BJ (cell line): Measurements from ENCODE around the gene CPS1. TPM values are rescaled to one million over a fixed set of nuclear protein-coding genes. Genes with fewer than 3 reads are reported as not detected.

Experiments used
- CTCF ChIA-PET: fragments of 350-600 bp; formaldehyde crosslinking; extraction: SDS; loops from one replicate; lab custom pipeline; 2021; ENCODE audit warnings: antibody characterized with exemption, inconsistent platforms; lab: Yijun Ruan, JAX
- POLR2A ChIA-PET: fragments of 300-600 bp; sonication (Branson Sonifier 250); formaldehyde crosslinking; extraction: SDS; loops from one replicate; lab custom pipeline; 2021; ENCODE audit warnings: antibody characterized with exemption; lab: Charles Lee
- DNase-seq: peaks from one replicate; pipeline ENCODE4 v3.0.0-alpha.2; 2011; ENCODE audit warnings: low read depth
- H3K27me3 ChIP-seq: 2 replicates; pipeline ENCODE4 v1.6.0; 2011; ENCODE audit warnings: low read length; ENCODE audit not compliant: control insufficient read depth, insufficient read depth
- H3K36me3 ChIP-seq: 2 replicates; pipeline ENCODE4 v1.5.1; 2011; ENCODE audit warnings: low read length; ENCODE audit not compliant: control insufficient read depth, insufficient read depth
- H3K4me3 ChIP-seq: 2 replicates; pipeline ENCODE4 v1.5.1; 2011; ENCODE audit warnings: low read depth, mild to moderate bottlenecking, control low read depth, low read length
- CTCF ChIP-seq: IDR thresholded peaks from 2 replicates; pipeline ENCODE4 v1.5.1; 2011; ENCODE audit warnings: low read depth, mild to moderate bottlenecking, control low read depth, inconsistent platforms, low read length, moderate library complexity; ENCODE audit not compliant: insufficient read depth
- polyA plus RNA-seq: library from polyadenylated mRNA; depleted of rRNA; stranded (reverse); fragments of >200 nt; gene quantifications from 2 replicates; pipeline ENCODE4 v1.2.3, GENCODE V29; 2011

CPS1 gene
- polyA plus RNA-seq, 1 experiment: 10.9 TPM

GRCh38 chr2:210553373-210553772 lies 3.0 kb upstream of the CPS1 start:
- DNase-seq: no peak

DNA sequence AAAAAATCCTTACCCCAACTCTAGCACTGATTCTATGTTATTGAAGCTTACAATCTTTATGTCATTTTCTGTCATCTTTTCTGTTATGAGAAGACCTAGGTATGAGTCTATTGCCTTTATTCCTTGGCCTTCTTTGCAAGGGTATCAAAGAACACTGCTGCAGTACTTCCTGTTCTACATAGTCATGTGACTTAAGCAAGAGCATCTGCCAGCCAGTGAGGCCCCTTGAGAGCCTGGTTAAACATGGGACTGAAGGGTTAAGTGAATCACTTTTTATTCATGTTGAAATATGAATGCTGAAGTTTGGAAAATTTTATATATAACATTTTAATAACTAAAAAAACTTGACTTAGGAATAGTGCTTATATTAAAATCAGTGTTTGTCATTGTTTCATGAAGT lies 844 bp upstream of the CPS1 start:
- H3K4me3 ChIP-seq: no peak overlapping the region
- H3K36me3 ChIP-seq: no peaks in the 10 kb centered on the region
- POLR2A ChIA-PET: no interaction called here
- CTCF ChIA-PET: no interaction called here
- no peak for DNase-seq
- TF ChIP-seq CTCF: no peak
- no peaks in the 10 kb centered on the region for H3K27me3 ChIP-seq

More at GRCh38 chr2:210553373-210553772, 3.0 kb upstream of the CPS1 start:
- no peak overlapping the region for H3K4me3 ChIP-seq
- no peaks in the 10 kb centered on the region for H3K27me3 ChIP-seq
- ChIA-PET CTCF (no interaction called here), POLR2A (no interaction called here)
- no peaks in the 10 kb centered on the region for H3K36me3 ChIP-seq
- no peak for TF ChIP-seq CTCF

DNA sequence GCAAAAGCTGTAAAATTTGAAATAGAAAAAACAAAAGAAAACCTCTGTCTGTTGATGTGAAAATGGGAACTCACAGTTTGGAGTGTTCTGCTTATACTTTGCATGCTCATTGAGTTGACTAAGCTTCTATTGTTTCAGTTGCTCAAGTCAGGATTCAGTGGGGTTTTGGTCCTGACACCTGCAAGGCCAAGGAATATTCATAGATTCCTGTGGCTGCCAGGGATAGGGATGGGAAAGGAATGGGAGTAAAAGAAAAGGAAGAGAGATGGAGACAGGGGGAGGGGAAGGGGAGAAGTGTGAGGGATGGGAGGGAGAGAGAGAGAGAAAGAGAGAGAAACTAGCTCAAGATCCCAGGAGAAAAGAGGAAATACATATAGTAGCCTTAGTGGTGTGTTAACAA lies 1.3 kb downstream of the CPS1 start:
- no peak for DNase-seq
- CTCF ChIA-PET: interaction anchor here (1.0 to 1.2 kb wide), 3 partner anchors 8 to 55 kb away, joined by 3 to 4 read pairs (median 3); no protein-coding TSS in a partner anchor
- Histone ChIP-seq H3K36me3 (no peaks in the 10 kb centered on the region), H3K27me3 (no peaks in the 10 kb centered on the region), H3K4me3 (no peak overlapping the region)
- POLR2A ChIA-PET: no interaction called here
- no peak for TF ChIP-seq CTCF

- TF ChIP-seq CTCF: no peak
These were observed 2.3 kb downstream of the CPS1 start for GRCh38 chr2:210558708-210559107.

GRCh38 chr2:210559182-210559581 lies 2.8 kb downstream of the CPS1 start:
- Histone ChIP-seq H3K27me3 (no peaks in the 10 kb centered on the region), H3K4me3 (no peak overlapping the region), H3K36me3 (no peaks in the 10 kb centered on the region)
- no peak for DNase-seq
- no peak for TF ChIP-seq CTCF
- ChIA-PET CTCF (no interaction called here), POLR2A (no interaction called here)

More at GRCh38 chr2:210558708-210559107, 2.3 kb downstream of the CPS1 start:
- no peak for DNase-seq
- CTCF ChIA-PET: no interaction called here
- no peaks in the 10 kb centered on the region for H3K36me3 ChIP-seq
- no peak overlapping the region for H3K4me3 ChIP-seq
- no peaks in the 10 kb centered on the region for H3K27me3 ChIP-seq
- POLR2A ChIA-PET: no interaction called here
